IMR-90 (cell line): ENCODE data around the gene SLC22A4. TPM values are rescaled to one million over a fixed set of nuclear protein-coding genes. Genes with fewer than 3 reads are reported as not detected.

ENCODE experiments used
- ATAC-seq: fragments of 200-7000 bp; cut with Tn5 transposase; 2 replicates; pipeline ENCODE4 v1.9.1; 2020; ENCODE audit warnings: low read depth, mild to moderate bottlenecking, moderate library complexity
- BruUV-seq: library from RNA; stranded (reverse); fragments of 400-500 nt; replicated peaks from 2 replicates; lab custom pipeline; 2021; lab: Mats Ljungman, UMichigan
- CTCF ChIA-PET: fragments of 300-600 bp; formaldehyde crosslinking; extraction: SDS; loops from one replicate; lab custom pipeline; 2021; ENCODE audit warnings: antibody characterized with exemption; lab: Yijun Ruan, JAX
- POLR2A ChIA-PET: fragments of 300-600 bp; sonication (Branson Sonifier 250); formaldehyde crosslinking; loops from one replicate; lab custom pipeline; 2022; ENCODE audit warnings: antibody characterized with exemption; ENCODE audit not compliant: unreplicated experiment; lab: Charles Lee
- DNase-seq: peaks from one replicate; pipeline ENCODE4 v3.0.0; 2013
- H2AFZ ChIP-seq: replicated peaks from 2 replicates; pipeline ENCODE3; 2013; ENCODE audit warnings: low read length, mild to moderate bottlenecking; ENCODE audit not compliant: poor library complexity
- H2AK5ac ChIP-seq: 2 replicates; pipeline ENCODE4 v1.6.1; 2013; ENCODE audit warnings: low read depth, low read length, inconsistent platforms
- H2AK9ac ChIP-seq: replicated peaks from 2 replicates; pipeline ENCODE3; 2013; ENCODE audit warnings: mild to moderate bottlenecking, low read depth, low read length, moderate library complexity; ENCODE audit not compliant: poor library complexity
- H2BK120ac ChIP-seq: 2 replicates; pipeline ENCODE4 v1.6.1; 2013; ENCODE audit warnings: low read depth, low read length, inconsistent platforms
- H2BK15ac ChIP-seq: 3 replicates; pipeline ENCODE4 v1.6.1; 2013; ENCODE audit warnings: low read depth, low read length, inconsistent platforms
- H2BK20ac ChIP-seq: 2 replicates; pipeline ENCODE4 v1.6.1; 2013; ENCODE audit warnings: low read depth, mild to moderate bottlenecking, inconsistent platforms, low read length, moderate library complexity
- H2BK5ac ChIP-seq: 2 replicates; pipeline ENCODE4 v1.6.1; 2013; ENCODE audit warnings: mild to moderate bottlenecking, low read depth, low read length, inconsistent platforms; ENCODE audit not compliant: poor library complexity, severe bottlenecking
- H3K14ac ChIP-seq: replicated peaks from 2 replicates; pipeline ENCODE4 v1.6.1; 2013; ENCODE audit warnings: low read depth, low read length, inconsistent platforms
- H3K18ac ChIP-seq: 2 replicates; pipeline ENCODE4 v1.6.1; 2013; ENCODE audit warnings: low read depth, low read length, control low read depth
- H3K23ac ChIP-seq: 2 replicates; pipeline ENCODE4 v1.6.1; 2013; ENCODE audit warnings: low read depth, low read length, inconsistent platforms
- H3K27ac ChIP-seq: 2 replicates; pipeline ENCODE4 v1.5.1; 2013; ENCODE audit warnings: mild to moderate bottlenecking, control low read depth, low read length; ENCODE audit not compliant: insufficient read depth
- H3K27me3 ChIP-seq: 2 replicates; pipeline ENCODE4 v1.6.1; 2013; ENCODE audit warnings: low read length; ENCODE audit not compliant: control insufficient read depth, insufficient read depth
- H3K36me3 ChIP-seq: 2 replicates; pipeline ENCODE4 v1.6.1; 2013; ENCODE audit warnings: low read length, mixed read lengths; ENCODE audit not compliant: control insufficient read depth, insufficient read depth
- H3K4ac ChIP-seq: 2 replicates; pipeline ENCODE4 v1.6.1; 2013; ENCODE audit warnings: low read depth, low read length, inconsistent platforms
- H3K4me1 ChIP-seq: 2 replicates; pipeline ENCODE4 v1.6.1; 2013; ENCODE audit warnings: low read length, mixed read lengths; ENCODE audit not compliant: control insufficient read depth, insufficient read depth
- H3K4me2 ChIP-seq: 2 replicates; pipeline ENCODE4 v1.6.1; 2013; ENCODE audit warnings: low read depth, mild to moderate bottlenecking, control low read depth, low read length, moderate library complexity
- H3K4me3 ChIP-seq: 2 replicates; pipeline ENCODE4 v1.5.1; 2013; ENCODE audit warnings: low read depth, mild to moderate bottlenecking, control low read depth, low read length, moderate library complexity; ENCODE audit not compliant: insufficient read depth
- H3K56ac ChIP-seq: 2 replicates; pipeline ENCODE4 v1.6.1; 2013; ENCODE audit warnings: low read length, inconsistent platforms; ENCODE audit not compliant: insufficient read depth; ENCODE audit errors: extremely low read depth
- H3K79me1 ChIP-seq, 2 experiments: 2 replicates each; pipeline ENCODE4 v1.6.1; 2013; ENCODE audit warnings: low read length in 2 of 2, inconsistent platforms in 1 of 2, low read depth in 1 of 2
- H3K9ac ChIP-seq: 2 replicates; pipeline ENCODE4 v1.6.1; 2013; ENCODE audit warnings: low read depth, low read length, control low read depth
- H3K9me1 ChIP-seq: 2 replicates; pipeline ENCODE4 v1.6.1; 2013; ENCODE audit warnings: low read length, inconsistent platforms; ENCODE audit not compliant: insufficient read depth
- H3K9me3 ChIP-seq: 2 replicates; pipeline ENCODE4 v1.6.1; 2013; ENCODE audit warnings: low read length; ENCODE audit not compliant: control insufficient read depth, insufficient read depth
- H4K20me1 ChIP-seq: 2 replicates; pipeline ENCODE4 v1.6.1; 2013; ENCODE audit warnings: low read length, inconsistent platforms; ENCODE audit not compliant: insufficient read depth
- H4K5ac ChIP-seq: 2 replicates; pipeline ENCODE4 v1.6.1; 2013; ENCODE audit warnings: mild to moderate bottlenecking, low read depth, low read length, control low read depth
- H4K8ac ChIP-seq, 2 experiments: 2 replicates each; pipeline ENCODE4 v1.6.1; 2013; ENCODE audit warnings: low read depth in 2 of 2, low read length in 2 of 2, control low read depth in 1 of 2, inconsistent platforms in 1 of 2
- H4K91ac ChIP-seq: 2 replicates; pipeline ENCODE4 v1.6.1; 2013; ENCODE audit warnings: low read depth, low read length, inconsistent platforms; ENCODE audit not compliant: insufficient read depth
- CEBPB ChIP-seq: IDR thresholded peaks from 2 replicates; pipeline ENCODE4 v1.6.1; 2012; ENCODE audit warnings: low read depth, low read length, improper control_type of control experiment
- CTCF ChIP-seq: conservative IDR thresholded peaks from 2 replicates; pipeline ENCODE4 v1.5.1; 2012; ENCODE audit warnings: mild to moderate bottlenecking, low read depth, low read length, improper control_type of control experiment
- ELK1 ChIP-seq: fragments of 150-350 bp; IDR thresholded peaks from 2 replicates; pipeline ENCODE4 v1.6.1; 2016; ENCODE audit warnings: low read depth, mild to moderate bottlenecking, low read length, moderate library complexity, borderline replicate concordance
- FOS ChIP-seq: fragments of 150-350 bp; IDR thresholded peaks from 2 replicates; pipeline ENCODE4 v1.6.1; 2016; ENCODE audit warnings: low read depth, low read length
- MAFK ChIP-seq: IDR thresholded peaks from 2 replicates; pipeline ENCODE4 v1.6.1; 2012; ENCODE audit warnings: low read depth, low read length, improper control_type of control experiment
- MAZ ChIP-seq: IDR thresholded peaks from 2 replicates; pipeline ENCODE4 v1.6.1; 2012; ENCODE audit warnings: low read depth, mild to moderate bottlenecking, low read length, improper control_type of control experiment, moderate library complexity, borderline replicate concordance
- NFE2L2 ChIP-seq: fragments of 150-350 bp; IDR thresholded peaks from 2 replicates; pipeline ENCODE4 v1.6.1; 2016; ENCODE audit warnings: low read depth, mild to moderate bottlenecking, low read length
- RAD21 ChIP-seq: IDR thresholded peaks from 2 replicates; pipeline ENCODE4 v1.6.1; 2012; ENCODE audit warnings: low read length, improper control_type of control experiment
- WGBS, 2 experiments: methylation state at CpG; one replicate each; pipeline versions ENCODE4 v1.1.5 to v1.1.7; 2013; ENCODE audit warnings: missing lambda C conversion rate in 2 of 2; ENCODE audit not compliant: insufficient read length in 1 of 2; ENCODE audit errors: extremely low coverage in 2 of 2; 5-methylcytosine and 5-hydroxymethylcytosine counted together
- dilution Hi-C: fragments of 300-500 bp; cut with HindIII; formaldehyde crosslinking; loops from one replicate; pipeline ENCODE4 v1.14.3; 2018; ENCODE audit warnings: low sequenced_read_pairs; ENCODE audit not compliant: unreplicated experiment
- in situ Hi-C: fragments of 300-500 bp; cut with MboI; formaldehyde crosslinking; loops from 3 replicates; pipeline ENCODE4 v1.14.3; 2019; ENCODE audit warnings: low sequenced_read_pairs, inconsistent platforms, mixed read lengths
- intact Hi-C: fragments of 100-400 bp; cut with micrococcal nuclease; formaldehyde crosslinking; loops from 2 replicates; pipeline ENCODE4 v1.10.0; 2022
- polyA plus RNA-seq, 3 experiments: library from polyadenylated mRNA; depleted of rRNA; stranded (reverse); fragments of >200 nt; gene quantifications; 2 replicates each; pipeline ENCODE4 v1.2.3, GENCODE V29; 2012; ENCODE audit warnings: low replicate concordance in 1 of 3
- total RNA-seq: library from RNA; depleted of rRNA; stranded (reverse); fragments of >200 nt; gene quantifications from 2 replicates; pipeline ENCODE4 v1.2.3, GENCODE V29; 2012

Gene SLC22A4
- total and polyA plus RNA-seq, 2 of the 4 experiments (the other 2 are of a cell fraction): 2.6 to 3.2 TPM

- H2BK20ac ChIP-seq: peak overlapping the region; percentile 43; the same call in 1 of the 2 replicates
- H3K4me2 ChIP-seq: no peak overlapping the region
- CTCF ChIA-PET: interaction anchor here (3.3 kb wide), 1 partner anchor 26 kb away, joined by 18 read pairs; no protein-coding TSS in a partner anchor
- peak overlapping the region; percentile 68; the same call in 1 of the 3 replicates for H2BK15ac ChIP-seq
- POLR2A ChIA-PET: no interaction called here
- H2BK5ac ChIP-seq: peak overlapping the region; percentile 85
- H3K27me3 ChIP-seq: no peaks in the 10 kb centered on the region
- peaks cover 82% of the 10 kb centered on the region for H3K9me1 ChIP-seq
- peaks cover 34 to 95% of the 10 kb centered on the region in 2 experiments for H3K79me1 ChIP-seq
- no peak overlapping the region for H3K4me3 ChIP-seq
- WGBS, 2 experiments: 8% methylated on average over 2 of the region's 7 CpGs; no CpG with 5 or more reads in 1 of the 2 experiments
- no peak overlapping the region for H3K9ac ChIP-seq
- peak overlapping the region; percentile 35 for H2BK120ac ChIP-seq
- peak overlapping the region; percentile 77 for H3K14ac ChIP-seq
- peak overlapping the region; percentile 47 for H3K18ac ChIP-seq
- peak overlapping the region; percentile 63 for H3K23ac ChIP-seq
- no peak overlapping the region for H3K56ac ChIP-seq
- H2AFZ ChIP-seq: peak overlapping the region; percentile 59
- peaks cover 65% of the 10 kb centered on the region for H3K4me1 ChIP-seq
- H3K4ac ChIP-seq: peak overlapping the region; percentile 80
- peaks cover 41% of the 10 kb centered on the region for H3K36me3 ChIP-seq
- DNase-seq: peak; percentile 94
- no peaks in the 10 kb centered on the region for H3K9me3 ChIP-seq
- ATAC-seq: peak; percentile 50
- peak overlapping the region; percentile 51 to 65; a peak in 3 of 4 replicates for H4K8ac ChIP-seq
- H4K5ac ChIP-seq: peak overlapping the region; percentile 21; the same call in 1 of the 2 replicates
- H2AK9ac ChIP-seq: peak overlapping the region; percentile 83
- H2AK5ac ChIP-seq: peak overlapping the region; percentile 94
- in situ Hi-C loops: no loop called here
- dilution Hi-C loops: no loop called here
- BruUV-seq: no TSS peak
- peak; percentile 41 for TF ChIP-seq RAD21
- no peak for TF ChIP-seq NFE2L2
- TF ChIP-seq CTCF: peak; percentile 35
- peak; percentile 27; the same call in 1 of the 2 replicates for TF ChIP-seq MAFK
- peak; percentile 95 for TF ChIP-seq MAZ
- TF ChIP-seq ELK1: no peak
- 0 out of 2 replicates have a peak, but pooled peaks have one; percentile 0 for TF ChIP-seq CEBPB
- TF ChIP-seq FOS: peak; percentile 85
- H3K27ac ChIP-seq: peak overlapping the region; percentile 76
- H4K20me1 ChIP-seq: peaks cover 36% of the 10 kb centered on the region
- H4K91ac ChIP-seq: peak overlapping the region; percentile 63
- intact Hi-C loops: no loop called here
Observed at GRCh38 chr5:132263548-132264261, 30.5 kb upstream of the SLC22A4 start.
